SIG-M5 treated with dmso at 0.1 percent for 504 hours (cell line): ENCODE data around the gene RPAP2.
"Not testable (repeated sequence)": the region's sequence is repeated elsewhere in the genome, so short reads cannot be mapped to it uniquely, and the experiment has no call there.

Experiments used
- DNase-seq: peaks from one replicate; lab custom pipeline; 2025; ENCODE audit not compliant: unreplicated experiment; lab: John Stamatoyannopoulos, UW

Gene RPAP2

GRCh38 chr1:92298573-92299476 lies at the start of gene RPAP2, which contains the start of gene GLMN:
RPAP2 (plus strand) TSS chr1:92299059; CDS start chr1:92299074, 15 bp downstream.
GLMN (minus strand) TSS chr1:92298987; CDS start chr1:92297999, 988 bp downstream.
- peak; percentile 74 for DNase-seq

- DNase-seq, result not testable (repeated sequence)
These were observed 44.1 kb upstream of the RPAP2 start for GRCh38 chr1:92254714-92255113.

- DNase-seq, result no peak
These were observed 39.5 kb upstream of the RPAP2 start for GRCh38 chr1:92259350-92259749.

- no peak for DNase-seq
These were observed 36.3 kb upstream of the RPAP2 start for GRCh38 chr1:92262516-92262915.

- DNase-seq, result no peak
These were observed 25.8 kb upstream of the RPAP2 start for GRCh38 chr1:92273039-92273438.

- DNase-seq, result no peak
These were observed 23.9 kb upstream of the RPAP2 start for GRCh38 chr1:92274939-92275338.

GRCh38 chr1:92276082-92276481 lies 22.8 kb upstream of the RPAP2 start:
- DNase-seq, result no peak

GRCh38 chr1:92277105-92277723 lies 21.6 kb upstream of the RPAP2 start:
- no peak for DNase-seq

- DNase-seq, result not testable (repeated sequence)
These were observed 19.1 kb upstream of the RPAP2 start for GRCh38 chr1:92279781-92280180.

- not testable (repeated sequence) for DNase-seq
These were observed 17.4 kb upstream of the RPAP2 start for GRCh38 chr1:92281411-92281810.

- peak; percentile 38 for DNase-seq
These were observed 7.4 kb upstream of the RPAP2 start for GRCh38 chr1:92291372-92291999.

- DNase-seq, result no peak
These were observed 666 bp upstream of the RPAP2 start for GRCh38 chr1:92298213-92298572.

- peak; percentile 21 for DNase-seq
These were observed 755 bp downstream of the RPAP2 start for GRCh38 chr1:92299477-92300150.

- no peak for DNase-seq
These were observed 2.2 kb downstream of the RPAP2 start for GRCh38 chr1:92301021-92301420.

GRCh38 chr1:92306020-92306419 lies 7.2 kb downstream of the RPAP2 start:
- peak; percentile 25 for DNase-seq

- no peak for DNase-seq
These were observed 9.1 kb downstream of the RPAP2 start for GRCh38 chr1:92307980-92308379.

- peak; percentile 54 for DNase-seq
These were observed 11.3 kb downstream of the RPAP2 start for GRCh38 chr1:92310185-92310597.

GRCh38 chr1:92314024-92314423 lies 15.2 kb downstream of the RPAP2 start:
- DNase-seq, result no peak

GRCh38 chr1:92315766-92316599 lies 17.1 kb downstream of the RPAP2 start:
- no peak for DNase-seq

- DNase-seq, result no peak
These were observed 19.1 kb downstream of the RPAP2 start for GRCh38 chr1:92317836-92318493.
